ENCODE measurements around the gene GAD1.

GAD1 gene

GRCh38 chr2:170818036-170818751 lies 1.5 kb downstream of the GAD1 start:
- DNase-seq (ENCODE audit: low read depth in 2 of 2), result no peak

- no peak for DNase-seq (ENCODE audit: low read depth in 2 of 2)
Measured at GRCh38 chr2:170818752-170819470, 2.2 kb downstream of the GAD1 start.

GRCh38 chr2:170819680-170820664 lies 3.3 kb downstream of the GAD1 start:
- no peak for DNase-seq (ENCODE audit: low read depth in 2 of 2)

- no peak for DNase-seq (ENCODE audit: low read depth in 2 of 2)
Measured at GRCh38 chr2:170820757-170821530, 4.3 kb downstream of the GAD1 start.

- DNase-seq (ENCODE audit: low read depth in 2 of 2), result no peak
Measured at GRCh38 chr2:170821531-170822289, 5.0 kb downstream of the GAD1 start.

- DNase-seq (ENCODE audit: low read depth in 2 of 2), result no peak
Measured at GRCh38 chr2:170822290-170823087, 5.8 kb downstream of the GAD1 start.

- DNase-seq (ENCODE audit: low read depth in 2 of 2), result no peak
Measured at GRCh38 chr2:170823088-170823897, 6.6 kb downstream of the GAD1 start.

- no peak for DNase-seq (ENCODE audit: low read depth in 2 of 2)
Measured at GRCh38 chr2:170823898-170824215, 7.2 kb downstream of the GAD1 start.

- no peak for DNase-seq (ENCODE audit: low read depth in 2 of 2)
Measured at GRCh38 chr2:170824526-170825015, 7.9 kb downstream of the GAD1 start.

- no peak for DNase-seq (ENCODE audit: low read depth in 2 of 2)
Measured at GRCh38 chr2:170827841-170828532, 11.3 kb downstream of the GAD1 start.

- DNase-seq (ENCODE audit: low read depth in 2 of 2), result no peak
Measured at GRCh38 chr2:170828533-170828916, 11.8 kb downstream of the GAD1 start.

GRCh38 chr2:170829036-170829435 lies 12.3 kb downstream of the GAD1 start:
- no peak for DNase-seq (ENCODE audit: low read depth in 2 of 2)

GRCh38 chr2:170830166-170830565 lies 13.5 kb downstream of the GAD1 start:
- no peak for DNase-seq (ENCODE audit: low read depth in 2 of 2)

GRCh38 chr2:170831115-170831514 lies 14.4 kb downstream of the GAD1 start:
- DNase-seq (ENCODE audit: low read depth in 2 of 2), result no peak

GRCh38 chr2:170836027-170836426 lies 19.3 kb downstream of the GAD1 start:
- DNase-seq (ENCODE audit: low read depth in 2 of 2), result no peak

GRCh38 chr2:170840717-170841210 lies 24.1 kb downstream of the GAD1 start:
- DNase-seq (ENCODE audit: low read depth in 2 of 2), result no peak

GRCh38 chr2:170842785-170843184 lies 26.1 kb downstream of the GAD1 start:
- DNase-seq (ENCODE audit: low read depth in 2 of 2), result no peak

- DNase-seq (ENCODE audit: low read depth in 2 of 2), result no peak
Measured at GRCh38 chr2:170843656-170844055, 27.0 kb downstream of the GAD1 start.
